GM21723 (cell line): Measurements from ENCODE around the gene FAM53C.
"Not testable (repeated sequence)": the region's sequence is repeated elsewhere in the genome, so short reads cannot be mapped to it uniquely, and the experiment has no call there.

Source experiments
- ATAC-seq: cut with Tn5 transposase; IDR thresholded peaks from one replicate; pipeline ENCODE4 v1.9.1; 2021; ENCODE audit warnings: mild to moderate bottlenecking, moderate library complexity; ENCODE audit not compliant: unreplicated experiment

Gene FAM53C

DNA sequence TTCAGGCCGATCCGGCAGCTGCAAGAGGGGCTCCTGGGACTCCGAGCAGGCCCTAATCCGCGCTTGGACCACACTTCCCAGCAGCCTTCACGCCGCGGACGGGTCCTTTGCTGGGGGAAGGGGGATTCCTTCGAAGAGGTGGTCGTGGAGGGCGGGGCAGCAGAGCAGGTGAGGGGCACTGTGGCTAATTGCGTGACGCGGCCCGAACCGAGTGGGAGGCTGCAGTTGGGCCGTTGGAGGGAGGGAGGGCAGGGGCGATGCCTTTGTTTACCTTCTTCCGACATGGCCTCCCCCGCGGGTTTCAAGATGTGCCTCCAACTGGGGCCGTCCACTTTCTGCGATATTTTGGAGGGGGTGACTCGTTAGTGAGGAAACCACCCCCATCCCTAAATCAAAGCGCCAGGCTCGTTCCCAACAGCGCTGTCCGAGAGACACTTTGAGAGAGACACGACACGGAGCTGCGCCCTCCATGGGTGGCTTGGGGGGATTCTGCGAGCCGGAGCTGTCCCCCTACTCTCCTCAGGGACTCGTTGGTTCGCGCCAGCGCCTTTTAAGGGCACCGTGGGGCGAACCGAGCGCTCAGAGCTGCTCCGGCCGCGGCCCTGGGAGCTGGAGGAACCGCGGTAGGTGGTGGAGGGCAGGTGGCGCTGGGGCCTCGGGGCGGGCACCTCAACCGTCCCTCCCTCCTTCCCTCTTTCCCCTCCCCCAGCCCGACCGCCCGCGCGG is at the start of gene FAM53C:
Gene FAM53C (plus strand): TSS at position 582 of the 726 bp plus-strand sequence. CDS start 3,070 bp downstream, outside the sequence.
- peak; percentile 82 for ATAC-seq

DNA sequence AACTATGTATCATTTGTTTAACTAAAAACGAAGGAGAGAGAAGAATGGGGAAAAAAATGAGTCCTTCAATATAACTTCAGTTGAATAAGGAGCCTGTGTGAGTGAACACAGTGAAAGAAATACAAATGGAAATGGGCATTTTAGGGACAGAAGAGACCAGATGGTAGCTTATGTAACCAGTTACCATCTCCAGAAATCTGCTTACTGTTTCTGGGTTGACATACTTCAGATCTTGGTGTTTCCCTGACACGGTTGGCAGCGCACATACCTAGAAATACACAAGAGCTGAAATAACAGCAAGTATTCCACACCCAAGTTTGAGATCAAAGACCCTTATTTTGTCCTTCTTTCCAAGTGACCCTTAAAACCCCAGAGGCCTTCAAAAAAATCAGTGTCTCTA is 48.8 kb upstream of the FAM53C start:
- ATAC-seq = no peak

DNA sequence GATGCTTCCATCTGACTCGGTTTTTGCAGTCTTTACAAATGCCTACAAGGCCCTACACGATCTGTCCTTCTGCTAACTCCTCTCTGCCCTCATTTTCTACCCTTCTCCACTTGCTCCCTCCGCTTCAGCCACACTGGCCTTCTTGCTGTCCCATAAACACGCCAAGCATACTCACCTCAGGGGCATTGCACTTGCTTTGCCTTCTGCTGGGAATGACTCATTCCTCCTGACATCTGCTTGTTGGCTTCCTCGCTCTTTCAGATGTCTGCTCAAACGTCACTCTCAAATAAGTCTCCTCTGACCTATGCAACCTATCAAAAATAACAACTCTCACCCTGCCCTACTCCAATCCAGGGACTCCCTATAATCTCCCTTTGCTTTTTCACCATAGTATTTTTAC is 34.7 kb upstream of the FAM53C start:
- ATAC-seq = no peak

DNA sequence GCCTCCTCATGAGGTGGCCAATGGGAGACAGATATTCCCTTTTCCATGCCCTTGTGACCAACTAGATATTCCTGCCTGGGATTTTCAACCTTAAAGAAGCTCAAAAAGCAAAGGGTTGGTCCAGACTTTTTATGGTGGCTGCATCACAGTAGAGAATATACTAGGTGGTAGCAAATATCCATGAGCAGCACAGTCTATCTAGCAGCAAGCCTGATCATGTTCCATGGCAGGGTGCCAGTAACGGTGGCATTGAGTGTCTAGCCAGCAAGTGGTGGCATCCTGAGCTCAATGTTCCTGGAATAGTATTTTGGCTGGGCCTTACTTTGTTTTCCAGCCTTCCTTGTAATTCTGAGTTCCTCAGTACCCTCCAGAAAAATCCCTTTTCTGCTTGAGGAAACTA is 32.3 kb upstream of the FAM53C start:
- ATAC-seq = no peak

DNA sequence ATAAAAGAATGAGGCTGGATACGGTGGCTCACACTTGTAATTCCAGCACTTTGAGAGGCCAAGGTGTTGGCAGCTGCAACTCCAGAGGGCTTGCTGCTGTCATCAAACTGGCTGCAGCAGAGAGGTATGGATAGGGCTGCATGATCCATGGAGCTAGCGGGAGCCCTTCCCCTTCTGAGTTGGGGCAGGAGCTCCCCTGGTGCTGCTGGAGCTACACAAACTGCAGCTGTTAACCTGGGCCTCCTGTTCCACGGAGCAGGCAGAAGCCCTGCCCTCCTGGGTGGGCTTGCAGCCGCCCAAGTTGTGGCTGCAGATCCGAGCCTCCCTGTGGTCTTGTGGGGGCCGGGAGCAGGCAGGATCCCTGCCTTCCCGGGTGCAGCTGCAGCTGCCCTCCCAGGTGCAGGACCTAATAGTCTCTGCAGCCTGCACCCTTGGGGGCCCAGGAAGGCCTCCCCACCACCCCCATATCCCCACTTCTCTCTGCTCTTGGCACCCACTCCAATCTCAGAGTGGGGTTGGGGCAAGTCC is 22.3 kb upstream of the FAM53C start:
- no peak for ATAC-seq

DNA sequence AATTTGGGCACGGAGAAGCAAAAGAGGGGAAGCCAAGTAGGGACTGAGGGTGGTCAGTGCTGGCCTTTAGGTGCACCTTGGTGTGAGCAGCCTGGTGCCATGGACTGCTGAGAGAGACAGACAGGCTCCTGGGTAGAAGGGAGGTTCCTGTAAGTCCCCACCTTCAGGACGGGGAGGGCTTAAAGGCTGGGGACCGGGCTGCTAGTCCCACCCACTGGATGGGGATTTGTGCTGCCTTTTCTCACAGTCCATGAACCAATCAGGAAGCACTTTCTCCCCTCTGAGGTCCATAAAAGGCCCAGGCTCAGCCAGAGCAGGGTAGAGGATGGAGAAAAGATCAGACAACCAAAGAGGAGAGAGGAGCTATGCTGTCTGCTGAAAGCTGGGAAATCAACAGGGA is 21.7 kb upstream of the FAM53C start:
- ATAC-seq = no peak

DNA sequence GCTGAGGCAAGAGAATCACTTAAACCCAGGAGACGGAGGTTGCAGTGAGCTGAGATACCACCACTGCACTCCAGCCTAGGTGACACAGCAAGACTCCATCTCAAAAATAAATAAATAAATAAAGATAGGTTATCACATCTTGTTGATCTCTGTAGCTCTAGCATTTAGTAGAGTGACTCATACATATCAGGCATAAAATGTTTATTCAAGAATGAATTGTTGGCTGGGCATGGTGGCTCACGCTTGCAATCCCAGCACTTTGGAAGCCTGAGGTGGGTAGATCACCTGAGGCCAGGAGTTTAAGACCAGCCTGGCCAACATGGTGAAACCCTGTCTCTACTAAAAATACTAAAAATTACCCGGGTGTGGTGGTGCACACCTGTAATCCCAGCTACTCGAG is 19.9 kb upstream of the FAM53C start:
- not testable (repeated sequence) for ATAC-seq

DNA sequence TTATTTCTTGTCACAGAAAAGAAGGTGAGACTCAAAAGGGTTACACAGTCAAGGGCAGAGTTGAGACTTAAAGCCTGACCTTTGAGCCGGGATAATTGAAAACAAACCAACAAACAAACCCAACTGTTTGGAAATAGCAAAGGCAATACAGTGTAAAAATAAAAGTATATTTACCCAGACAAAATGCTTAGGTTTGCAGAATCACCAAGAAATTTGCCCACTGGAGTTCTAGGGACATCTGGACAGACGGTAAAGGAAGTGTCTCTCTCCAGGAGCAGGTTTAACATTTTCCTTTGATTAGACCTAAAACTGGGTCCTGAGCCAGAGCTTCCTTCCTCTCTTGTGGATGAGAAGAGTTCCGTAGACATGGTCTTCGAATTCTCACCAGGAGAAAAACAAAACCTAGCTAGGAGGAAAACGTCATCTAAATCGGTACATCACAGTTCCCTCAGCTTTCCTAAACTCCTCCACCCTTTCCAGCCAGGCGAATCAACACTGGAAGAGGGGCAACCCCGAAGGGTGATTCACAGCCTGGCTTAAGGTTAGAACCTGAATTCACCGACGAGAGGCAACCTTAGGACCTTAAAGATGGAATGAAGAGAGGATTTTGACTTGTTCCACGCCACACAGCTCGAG is 7.1 kb upstream of the FAM53C start:
- no peak for ATAC-seq

DNA sequence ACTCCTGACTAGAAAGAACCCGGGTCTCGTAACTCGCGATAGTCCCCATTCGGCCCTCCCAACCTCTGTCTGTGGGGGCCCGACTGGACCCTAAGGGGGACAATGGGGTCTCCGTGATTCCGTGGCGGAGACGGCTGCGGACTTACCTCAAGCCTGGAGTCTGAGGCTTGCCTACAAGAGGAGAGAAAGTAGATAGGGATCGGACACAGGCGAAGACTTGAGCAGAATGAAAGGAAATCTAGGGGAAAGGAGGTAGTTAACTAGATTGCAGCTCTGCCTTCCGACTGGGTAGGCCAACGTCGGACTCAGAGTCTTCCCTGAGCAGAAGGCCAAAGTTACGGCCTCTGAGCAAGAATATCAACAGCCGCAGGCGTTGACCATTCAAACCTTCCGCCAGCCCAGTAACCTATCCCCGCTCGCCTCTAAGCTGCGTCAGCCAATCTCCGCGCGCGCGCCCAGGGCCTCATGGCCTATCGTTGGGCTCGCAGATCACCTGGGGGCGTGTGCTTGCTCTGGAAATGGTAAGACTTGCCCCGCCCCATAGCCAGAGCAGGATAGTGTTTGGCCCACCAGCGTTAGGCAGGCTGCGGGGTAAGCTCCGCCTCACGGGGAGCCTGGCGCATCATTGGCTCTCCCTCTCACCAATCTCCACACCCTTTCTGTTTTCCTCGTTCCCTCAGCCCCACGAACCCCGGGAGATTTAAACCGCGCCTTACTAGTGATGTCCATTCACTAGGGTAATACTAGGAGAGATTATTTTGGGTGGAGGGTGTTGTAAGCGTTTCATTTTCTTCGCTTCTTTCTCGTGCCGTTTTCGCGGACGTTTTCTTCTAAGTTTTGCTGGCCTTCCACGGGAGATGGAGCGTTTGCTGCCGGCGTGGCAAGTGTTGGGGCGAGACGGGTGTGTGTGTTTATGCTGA is 6.4 kb upstream of the FAM53C start, which contains the start of gene CDC25C:
Gene CDC25C (minus strand): TSS at position 356 of the 920 bp plus-strand sequence. CDS start 624 bp downstream, outside the sequence.
- ATAC-seq = peak; percentile 99

DNA sequence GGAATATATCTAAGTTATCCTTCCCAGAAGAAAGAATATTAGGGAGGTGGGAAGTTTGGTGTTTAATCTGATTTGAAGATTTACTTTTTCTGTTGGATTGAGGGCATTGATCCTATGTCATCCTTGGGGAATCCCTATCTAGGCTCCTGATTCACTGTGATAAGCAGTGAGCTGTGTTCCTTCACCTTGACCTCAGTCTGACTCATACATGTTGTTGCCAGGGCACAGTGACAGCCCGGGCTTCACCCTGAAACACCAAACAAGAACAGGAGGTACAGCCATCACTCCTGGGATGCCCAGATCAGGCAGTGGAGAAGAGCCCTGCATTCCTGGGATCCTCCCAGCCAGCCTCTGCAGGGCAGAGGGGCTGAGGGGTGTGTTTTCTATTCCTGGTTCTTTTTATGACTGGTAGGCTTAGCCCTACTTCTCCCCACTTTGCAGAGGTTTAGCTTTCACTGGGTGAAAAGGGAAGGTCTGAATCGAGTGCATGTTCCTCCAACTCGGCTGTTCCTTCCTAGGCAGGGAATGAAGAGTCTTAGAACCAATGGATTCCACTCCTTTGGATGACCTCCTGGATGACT is 3.1 kb upstream of the FAM53C start:
- no peak for ATAC-seq

DNA sequence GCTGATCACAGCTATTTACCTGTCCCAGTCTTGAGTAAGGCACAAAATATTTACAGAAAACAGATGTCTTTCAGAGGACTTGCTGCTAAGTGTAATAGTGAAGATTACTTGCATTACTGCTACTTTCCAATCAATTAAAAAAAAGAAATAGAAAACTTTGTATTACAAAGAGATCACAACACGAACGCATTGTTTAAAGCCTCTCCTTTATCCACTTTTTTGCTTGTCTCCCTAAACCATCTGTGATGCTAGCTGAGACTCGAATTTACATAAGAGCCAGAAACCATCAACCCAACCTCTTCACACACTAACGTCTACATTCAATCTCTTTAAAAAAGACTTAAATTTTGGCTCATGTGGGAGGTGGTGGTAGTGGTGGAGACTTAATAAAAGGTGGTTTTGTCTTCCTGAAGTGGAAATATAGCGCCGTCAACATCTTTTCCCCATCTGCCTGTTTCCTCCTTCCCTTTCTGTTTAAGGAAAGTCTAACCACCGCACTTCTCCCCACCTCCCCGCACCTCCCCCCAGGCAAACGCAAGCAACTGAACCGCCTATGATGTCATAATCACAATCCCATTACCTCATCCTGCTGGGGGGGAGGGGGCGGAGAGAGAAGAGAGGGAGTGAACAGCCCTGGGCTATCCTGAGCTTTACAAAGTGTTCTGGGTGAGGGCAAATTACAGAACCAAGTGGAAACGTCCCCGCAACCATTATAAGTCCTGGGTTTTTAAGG is 948 bp upstream of the FAM53C start:
- ATAC-seq = peak; percentile 32

DNA sequence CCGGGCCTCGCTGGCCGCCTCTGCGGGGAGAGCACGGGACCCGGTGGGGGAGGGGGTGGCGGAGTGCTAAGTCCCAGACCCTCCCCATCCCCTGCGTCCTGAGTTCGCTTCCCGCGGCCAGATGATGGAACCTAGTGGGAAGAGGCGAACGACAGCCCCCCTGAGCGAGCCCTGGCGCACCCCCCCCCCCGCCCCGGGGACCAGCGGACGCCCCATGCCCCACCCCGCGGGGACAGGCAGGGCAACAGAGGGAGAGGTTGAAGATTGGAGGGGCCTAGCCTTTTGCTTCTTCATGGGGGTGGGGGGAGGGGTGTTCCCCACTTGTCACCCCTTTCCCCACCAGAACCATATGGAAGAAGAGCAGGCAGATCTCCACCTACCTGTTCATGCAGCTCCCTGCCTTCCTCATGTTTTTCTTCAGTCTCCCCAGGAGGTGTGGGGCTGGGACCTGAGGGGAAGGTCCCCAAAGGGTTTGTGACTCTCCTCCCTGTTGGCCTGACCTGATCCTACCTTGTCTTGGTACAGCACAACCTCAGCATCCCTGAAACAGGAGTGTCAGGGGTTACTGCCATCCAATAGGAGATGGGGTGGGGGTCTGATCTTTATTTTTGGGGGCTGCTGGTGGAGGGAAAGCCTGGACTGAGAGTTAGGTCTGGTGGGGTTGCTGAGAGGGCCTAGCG is 485 bp downstream of the FAM53C start:
- peak; percentile 9 for ATAC-seq

DNA sequence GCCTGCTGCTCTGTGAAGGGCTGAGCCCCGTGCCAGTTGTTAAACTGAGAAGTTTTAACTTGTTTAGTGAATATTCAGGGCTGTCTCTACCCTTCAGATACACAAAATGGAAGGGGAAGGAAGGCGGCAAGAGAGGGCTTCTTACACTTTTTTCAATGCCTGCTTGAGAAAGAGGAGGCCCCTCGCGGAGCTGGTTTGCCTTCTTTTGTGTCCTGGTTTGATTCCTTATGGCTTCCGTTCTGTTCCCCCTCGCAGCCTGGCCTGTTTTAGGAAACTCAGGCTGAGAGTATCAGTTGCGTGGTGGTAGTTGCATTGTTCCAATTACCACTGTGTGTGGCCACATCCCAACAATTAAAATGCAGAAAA is 1.0 kb downstream of the FAM53C start:
- no peak for ATAC-seq

DNA sequence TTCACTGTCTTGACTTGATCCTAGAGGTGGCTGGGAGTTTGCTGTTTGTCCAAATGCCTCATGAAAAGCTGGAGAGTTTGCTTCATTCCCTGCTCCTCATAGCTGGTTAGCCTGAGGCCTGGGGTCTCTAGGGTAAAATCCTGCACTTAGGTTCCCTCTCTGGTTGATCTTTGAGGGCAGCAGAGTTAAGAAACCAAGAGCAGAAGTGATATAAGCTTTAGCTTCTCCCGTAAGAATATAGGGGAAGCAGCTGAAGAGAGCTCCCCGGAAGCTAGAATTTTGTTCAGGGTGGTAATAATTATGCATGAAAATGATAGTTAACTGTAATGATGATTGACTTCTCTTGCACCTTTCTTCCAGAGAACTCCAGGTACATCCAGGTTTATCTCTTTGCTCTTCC is 1.4 kb downstream of the FAM53C start:
- no peak for ATAC-seq

DNA sequence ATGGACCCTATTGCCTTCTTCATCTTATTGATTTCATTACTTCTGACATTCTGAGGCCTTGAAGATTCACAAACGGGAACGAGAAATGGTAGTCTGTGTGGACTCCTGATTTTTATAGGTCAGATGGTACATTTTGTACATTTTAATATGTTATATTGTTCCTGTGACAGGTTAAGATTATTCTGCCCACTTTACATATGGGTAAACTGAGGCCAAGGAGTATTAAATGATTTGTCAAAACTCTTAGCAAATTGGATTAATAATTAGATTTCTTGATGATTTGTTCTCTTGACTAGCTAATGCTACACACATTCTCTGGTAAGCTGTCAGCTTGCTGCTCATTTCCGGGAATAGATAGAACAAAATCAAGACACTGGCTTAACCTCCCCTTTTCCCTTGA is 1.9 kb downstream of the FAM53C start:
- no peak for ATAC-seq

DNA sequence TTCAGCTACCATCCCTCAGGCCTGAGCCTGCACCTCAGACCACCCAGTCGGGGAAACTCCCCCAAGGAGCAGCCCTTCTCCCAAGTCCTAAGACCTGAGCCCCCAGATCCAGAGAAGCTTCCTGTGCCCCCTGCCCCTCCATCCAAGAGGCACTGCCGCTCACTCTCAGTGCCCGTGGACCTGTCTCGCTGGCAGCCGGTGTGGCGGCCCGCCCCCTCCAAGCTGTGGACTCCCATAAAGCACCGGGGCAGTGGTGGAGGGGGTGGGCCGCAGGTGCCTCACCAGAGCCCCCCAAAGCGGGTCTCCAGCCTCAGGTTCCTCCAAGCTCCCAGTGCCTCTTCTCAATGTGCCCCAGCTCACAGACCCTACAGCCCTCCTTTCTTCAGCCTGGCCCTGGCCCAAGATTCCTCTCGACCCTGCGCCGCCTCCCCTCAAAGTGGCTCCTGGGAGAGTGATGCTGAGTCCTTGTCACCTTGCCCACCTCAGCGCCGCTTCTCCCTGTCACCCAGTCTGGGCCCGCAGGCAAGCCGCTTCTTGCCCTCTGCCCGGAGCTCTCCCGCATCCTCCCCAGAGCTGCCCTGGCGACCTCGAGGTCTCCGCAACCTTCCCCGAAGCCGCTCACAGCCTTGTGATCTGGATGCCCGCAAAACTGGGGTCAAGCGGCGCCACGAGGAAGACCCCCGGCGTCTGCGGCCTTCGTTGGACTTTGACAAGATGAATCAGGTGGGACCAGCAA is 7.0 kb downstream of the FAM53C start:
- no peak for ATAC-seq

DNA sequence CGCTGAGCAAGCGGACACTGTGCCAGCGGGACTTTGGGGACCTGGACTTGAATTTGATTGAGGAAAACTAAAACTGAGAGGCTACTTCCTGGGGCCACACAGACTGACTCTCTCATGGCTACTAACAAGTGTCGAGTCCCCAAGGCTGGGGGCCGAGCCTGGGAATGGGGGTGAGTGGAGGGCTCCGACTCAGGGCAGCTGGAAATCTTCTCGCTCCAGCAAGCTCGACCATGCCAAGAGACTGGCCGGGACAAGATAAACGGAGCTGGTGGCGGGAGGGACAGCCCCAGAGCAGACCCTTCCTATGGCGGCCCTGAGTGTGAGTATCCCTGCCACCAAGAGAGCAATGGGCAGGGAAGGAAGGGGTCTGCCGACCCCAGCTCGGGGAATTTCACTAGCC is 8.8 kb downstream of the FAM53C start:
- ATAC-seq = no peak

DNA sequence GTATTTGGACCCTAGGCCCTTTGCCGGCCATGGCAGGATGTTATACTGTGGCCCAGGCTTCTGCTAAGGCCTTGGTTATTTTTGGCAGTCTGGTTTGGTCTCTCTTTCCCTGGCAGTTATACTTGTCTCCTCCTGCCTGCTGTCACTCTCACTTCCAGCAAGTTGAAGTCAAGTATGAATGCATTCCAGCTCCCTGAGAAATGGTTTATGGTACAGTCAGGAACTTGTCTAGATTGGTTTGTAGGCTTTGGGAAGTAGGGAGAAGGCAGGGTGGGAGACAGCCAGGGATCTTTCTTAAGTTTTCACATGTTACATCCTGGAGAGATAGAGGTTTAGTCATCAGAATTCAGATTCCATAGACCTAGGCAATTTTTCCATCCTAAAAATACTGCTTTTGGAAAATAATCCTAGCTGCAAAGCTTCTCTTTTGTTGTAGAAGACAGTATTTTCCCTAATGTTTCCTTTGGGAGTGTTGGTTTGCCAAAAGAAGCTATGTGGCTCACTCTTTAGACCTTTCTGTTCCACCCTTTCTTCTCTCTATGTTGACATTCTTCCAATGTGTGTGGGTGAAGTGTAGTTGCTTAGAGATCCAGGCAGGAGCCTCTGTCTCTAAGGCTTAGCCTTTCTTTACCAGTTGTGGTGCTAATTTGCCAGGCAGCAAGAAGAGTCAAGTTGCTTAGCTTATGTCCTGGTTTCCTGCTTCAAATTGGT is 11.9 kb downstream of the FAM53C start:
- ATAC-seq = no peak

DNA sequence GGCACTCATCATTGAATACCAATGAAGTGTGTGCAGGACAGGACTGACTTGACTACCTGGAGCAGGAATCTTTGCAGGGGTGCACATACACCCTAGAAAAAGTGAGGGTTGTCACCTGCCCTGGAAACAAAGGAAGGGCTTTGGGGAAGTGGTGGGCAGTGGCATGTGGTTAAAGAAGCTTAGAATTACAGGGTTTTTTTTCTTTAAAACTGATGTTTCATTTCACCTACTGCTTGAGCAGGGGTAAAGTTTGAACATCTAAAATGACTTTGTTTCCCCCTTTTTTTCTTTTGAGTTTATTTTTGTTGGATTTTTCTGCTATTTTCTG is 12.5 kb downstream of the FAM53C start:
- no peak for ATAC-seq
